Right lobe of liver (tissue), 6 donors: Measurements from ENCODE around the gene CHST15. TPM values are rescaled to one million over a fixed set of nuclear protein-coding genes. Genes with fewer than 3 reads are reported as not detected.

Experiments used
- ATAC-seq, 4 donors: fragments of 200-7000 bp; cut with Tn5 transposase; one replicate each; pipeline ENCODE4 v1.9.1; 2020; ENCODE audit warnings: mild to moderate bottlenecking in 4 of 4, moderate library complexity in 4 of 4
- DNase-seq, 3 donors: peaks; one replicate each; pipeline ENCODE4 v3.0.0-alpha.2; 2020
- H3K27ac ChIP-seq, 3 donors: fragments of 200-600 bp; one replicate each; pipeline ENCODE4 v1.8.0; 2022
- H3K27me3 ChIP-seq, 2 donors: fragments of 200-600 bp; one replicate each; pipeline ENCODE4 v1.8.0; 2022
- H3K36me3 ChIP-seq, 4 donors: fragments of 200-600 bp; sonication (generic) in 1 of 4; one replicate each; pipeline versions ENCODE4 v1.5.1 to v1.8.0; 2017 to 2022; ENCODE audit warnings: control low read depth in 1 of 4
- H3K4me1 ChIP-seq, 4 donors: fragments of 200-600 bp; sonication (generic) in 1 of 4; one replicate each; pipeline versions ENCODE4 v1.5.1 to v1.8.0; 2017 to 2022; ENCODE audit warnings: control low read depth in 1 of 4
- H3K4me3 ChIP-seq, 3 donors: fragments of 200-600 bp; one replicate each; pipeline ENCODE4 v1.8.0; 2022
- H3K9me3 ChIP-seq, 4 donors: fragments of 200-600 bp; sonication (generic) in 1 of 4; one replicate each; pipeline versions ENCODE4 v1.5.1 to v1.8.0; 2017 to 2022; ENCODE audit warnings: control low read depth in 1 of 4
- CTCF ChIP-seq, 4 donors: fragments of 200-600 bp in 3 of 4; fragments of 450-650 bp in 1 of 4; IDR thresholded peaks; one replicate each; pipeline versions ENCODE4 v1.5.1 to v1.8.0; 2016 to 2022; ENCODE audit warnings: antibody characterized with exemption in 4 of 4, mild to moderate bottlenecking in 2 of 4
- POLR2A ChIP-seq: fragments of 450-650 bp; IDR thresholded peaks from one replicate; pipeline ENCODE4 v1.6.1; 2017; ENCODE audit warnings: antibody characterized with exemption, mild to moderate bottlenecking
- WGBS: methylation state at CpG from one replicate; pipeline ENCODE4 v1.1.6; 2018; ENCODE audit warnings: low coverage, low lambda C conversion rate; ENCODE audit not compliant: insufficient coverage; ENCODE audit errors: missing lambda C conversion rate; 5-methylcytosine and 5-hydroxymethylcytosine counted together
- intact Hi-C, 2 donors: fragments of 100-400 bp; cut with DNase I; formaldehyde crosslinking; loops; one replicate each; pipeline versions ENCODE4 v1.11.2 to v1.14.1; 2022
- total RNA-seq, 6 experiments: library from RNA; depleted of rRNA in 2 of 6; stranded (reverse); fragments of >200 nt in 2 of 6; fragmentation: NEBNext Ultra II Directional in 3 of 6; extraction: Animal tissue kit (Norgen Biotek cat#: 25700) in 3 of 6; gene quantifications; one replicate each; pipeline versions ENCODE4 v1.1.0 to v1.2.4, GENCODE V29; 2016 to 2023
- donor health status: DM: no; HTN: yes; CAD: no.
- donor health status: DM: no; HTN: no; CAD: no.
- donor health status: DM: no; HTN: no; CAD: no.
- donor health status: DM: no; HTN: yes; CAD: no.
- donor health status: DM: no; HTN: yes; CAD: no.

The CHST15 gene
- total RNA-seq, 6 experiments from 2014 or later: 9.2 to 25.8 (median 11.8) TPM

- intact Hi-C loops: no loop called here
- no peak overlapping the region for H3K27ac ChIP-seq
- TF ChIP-seq CTCF (IDR thresholded peaks at IDR 0.05) (no peak), POLR2A (no peak)
- H3K9me3 ChIP-seq: no peaks in the 10 kb centered on the region
- H3K4me3 ChIP-seq: no peak overlapping the region
- no peaks in the 10 kb centered on the region for H3K36me3 ChIP-seq
- ATAC-seq (no peak), DNase-seq (no peak)
- 62% methylated on average over 3 of the region's 3 CpGs for WGBS
- no peaks in the 10 kb centered on the region for H3K4me1 ChIP-seq
- H3K27me3 ChIP-seq: no peaks in the 10 kb centered on the region
These were observed 20.9 kb downstream of the CHST15 start for GRCh38 chr10:124072541-124072940.

- Histone ChIP-seq H3K9me3 (no peaks in the 10 kb centered on the region), H3K27me3 (no peaks in the 10 kb centered on the region), H3K36me3 (no peaks in the 10 kb centered on the region), H3K4me3 (no peak overlapping the region), H3K4me1 (no peaks in the 10 kb centered on the region), H3K27ac (no peak overlapping the region)
- intact Hi-C loops: no loop called here
- DNase-seq (no peak), ATAC-seq (no peak)
- no peak for TF ChIP-seq POLR2A
- TF ChIP-seq CTCF (IDR thresholded peaks at IDR 0.05): no peak
- 38% methylated on average over 3 of the region's 4 CpGs for WGBS
These were observed 21.3 kb downstream of the CHST15 start for GRCh38 chr10:124072106-124072505.

- no peaks in the 10 kb centered on the region for H3K4me1 ChIP-seq
- no peak overlapping the region for H3K27ac ChIP-seq
- no peak overlapping the region for H3K4me3 ChIP-seq
- no peak for DNase-seq
- H3K9me3 ChIP-seq: no peaks in the 10 kb centered on the region
- TF ChIP-seq POLR2A (no peak), CTCF (IDR thresholded peaks at IDR 0.05) (no peak)
- intact Hi-C loops: no loop called here
- no peaks in the 10 kb centered on the region for H3K27me3 ChIP-seq
- no peaks in the 10 kb centered on the region for H3K36me3 ChIP-seq
- ATAC-seq: no peak
- 100% methylated on average over 2 of the region's 5 CpGs for WGBS
These were observed 22.3 kb downstream of the CHST15 start for GRCh38 chr10:124071141-124071540.

- Histone ChIP-seq H3K9me3 (no peaks in the 10 kb centered on the region), H3K4me1 (no peaks in the 10 kb centered on the region), H3K27me3 (no peaks in the 10 kb centered on the region), H3K4me3 (no peak overlapping the region), H3K36me3 (no peaks in the 10 kb centered on the region), H3K27ac (no peak overlapping the region)
- TF ChIP-seq CTCF (IDR thresholded peaks at IDR 0.05) (no peak), POLR2A (no peak)
- no peak for ATAC-seq
- intact Hi-C loops: no loop called here
- DNase-seq: no peak
- 71% methylated on average over 2 of the region's 10 CpGs for WGBS
These were observed 22.7 kb downstream of the CHST15 start for GRCh38 chr10:124070666-124071065.
